Measurements from ENCODE around the gene GJB2.

DNA sequence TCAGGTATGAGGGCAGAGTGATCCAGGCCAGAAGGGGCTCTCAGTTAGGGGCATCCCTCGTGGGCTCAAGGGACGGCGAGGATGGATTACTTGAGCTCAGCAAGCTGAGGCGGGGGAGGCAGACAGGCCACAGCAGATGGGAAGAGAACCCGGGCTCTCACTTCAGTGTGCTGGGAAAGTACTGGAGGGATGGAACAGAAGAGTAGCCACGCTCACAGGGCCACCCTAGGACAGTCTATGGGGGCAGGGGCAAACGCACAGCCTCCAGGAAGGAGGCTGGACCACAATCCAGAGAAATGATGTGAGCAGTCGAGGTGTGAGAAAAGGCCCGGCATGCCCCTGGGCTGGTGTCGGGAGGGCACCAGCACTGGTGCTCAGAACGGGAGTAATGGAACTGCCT, 41.1 kb downstream of the GJB2 start:
- no peak for TF ChIP-seq POLR2A (IDR thresholded peaks at IDR 0.05)
- TF ChIP-seq, protein P1, sequence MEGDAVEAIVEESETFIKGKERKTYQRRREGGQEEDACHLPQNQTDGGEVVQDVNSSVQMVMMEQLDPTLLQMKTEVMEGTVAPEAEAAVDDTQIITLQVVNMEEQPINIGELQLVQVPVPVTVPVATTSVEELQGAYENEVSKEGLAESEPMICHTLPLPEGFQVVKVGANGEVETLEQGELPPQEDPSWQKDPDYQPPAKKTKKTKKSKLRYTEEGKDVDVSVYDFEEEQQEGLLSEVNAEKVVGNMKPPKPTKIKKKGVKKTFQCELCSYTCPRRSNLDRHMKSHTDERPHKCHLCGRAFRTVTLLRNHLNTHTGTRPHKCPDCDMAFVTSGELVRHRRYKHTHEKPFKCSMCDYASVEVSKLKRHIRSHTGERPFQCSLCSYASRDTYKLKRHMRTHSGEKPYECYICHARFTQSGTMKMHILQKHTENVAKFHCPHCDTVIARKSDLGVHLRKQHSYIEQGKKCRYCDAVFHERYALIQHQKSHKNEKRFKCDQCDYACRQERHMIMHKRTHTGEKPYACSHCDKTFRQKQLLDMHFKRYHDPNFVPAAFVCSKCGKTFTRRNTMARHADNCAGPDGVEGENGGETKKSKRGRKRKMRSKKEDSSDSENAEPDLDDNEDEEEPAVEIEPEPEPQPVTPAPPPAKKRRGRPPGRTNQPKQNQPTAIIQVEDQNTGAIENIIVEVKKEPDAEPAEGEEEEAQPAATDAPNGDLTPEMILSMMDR (IDR thresholded peaks at IDR 0.05): no peak
